HG03159 (cell line): ENCODE data around the gene UQCC2.

Experiments
- ATAC-seq: cut with Tn5 transposase; IDR thresholded peaks from one replicate; pipeline ENCODE4 v1.9.1; 2021; ENCODE audit warnings: mild to moderate bottlenecking, moderate library complexity; ENCODE audit not compliant: unreplicated experiment

Gene UQCC2

DNA sequence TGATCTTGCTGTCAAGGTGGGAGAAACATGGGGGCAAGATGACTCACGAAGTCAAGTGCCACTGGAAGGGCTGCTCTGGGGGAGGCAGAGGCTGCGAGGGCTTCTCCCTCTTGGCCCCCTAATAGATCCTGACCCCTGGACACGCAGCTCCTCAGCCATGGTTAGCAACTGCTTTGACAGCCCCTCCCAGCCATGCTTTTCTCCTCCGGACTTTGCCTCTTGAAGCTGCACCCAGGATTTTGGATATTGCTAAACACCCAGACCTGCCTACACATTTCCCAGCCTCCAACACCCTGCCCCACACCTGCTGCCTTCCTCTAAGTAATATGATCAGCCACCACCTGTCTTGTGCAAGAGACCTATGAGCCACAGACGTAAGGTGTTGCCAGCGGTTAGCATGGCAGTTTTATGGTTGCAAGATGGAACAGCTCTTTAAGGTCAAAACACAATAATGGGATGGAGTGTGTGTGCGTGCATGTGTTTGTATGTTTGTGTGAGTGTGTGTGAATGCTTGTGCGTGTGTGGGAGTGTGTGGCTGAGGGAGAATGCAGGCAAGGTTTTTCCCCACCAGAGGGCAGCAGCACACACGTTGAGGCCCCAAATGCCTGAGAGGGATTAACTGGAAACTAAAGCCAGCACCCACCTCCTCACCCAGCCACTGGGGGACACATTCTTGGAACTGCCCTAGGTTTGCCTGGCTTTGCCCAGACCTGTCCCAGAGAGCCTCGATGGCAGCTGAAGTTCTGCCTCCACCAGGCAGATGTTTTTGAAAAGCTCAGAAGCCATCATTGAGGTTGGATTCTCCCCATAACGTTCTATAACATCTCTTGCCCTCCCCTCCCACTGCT, 32.7 kb upstream of the UQCC2 start:
- no peak for ATAC-seq

- ATAC-seq = no peak
These were observed 31.3 kb upstream of the UQCC2 start for GRCh38 chr6:33742837-33743236.

GRCh38 chr6:33742092-33742491, 30.6 kb upstream of the UQCC2 start:
- no peak for ATAC-seq

GRCh38 chr6:33740794-33741193, 29.3 kb upstream of the UQCC2 start:
- no peak for ATAC-seq

- ATAC-seq = no peak
These were observed 28.7 kb upstream of the UQCC2 start for GRCh38 chr6:33740204-33740608.

DNA sequence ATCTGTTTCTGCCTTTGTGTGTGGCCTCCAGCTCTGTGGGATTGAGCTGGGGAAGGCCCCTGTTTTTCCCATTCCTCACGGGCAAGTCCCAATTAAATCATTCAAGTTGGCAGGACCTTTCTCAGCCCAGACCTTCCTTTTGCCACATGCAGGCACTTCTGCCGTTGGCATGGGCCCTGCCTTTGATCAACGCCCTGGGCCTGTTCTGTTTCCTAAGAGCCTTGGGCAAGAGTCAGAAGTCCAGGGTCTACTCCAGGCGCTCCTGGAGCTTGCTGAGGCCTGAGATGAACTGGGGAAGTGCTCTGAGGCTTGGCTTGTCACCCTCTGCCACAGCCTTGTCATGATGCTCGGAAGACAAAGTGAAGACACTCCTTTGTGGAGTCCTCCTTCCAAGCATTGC, 28.1 kb upstream of the UQCC2 start:
- ATAC-seq = no peak

- ATAC-seq = no peak
These were observed 27.4 kb upstream of the UQCC2 start for GRCh38 chr6:33738879-33739278.

DNA sequence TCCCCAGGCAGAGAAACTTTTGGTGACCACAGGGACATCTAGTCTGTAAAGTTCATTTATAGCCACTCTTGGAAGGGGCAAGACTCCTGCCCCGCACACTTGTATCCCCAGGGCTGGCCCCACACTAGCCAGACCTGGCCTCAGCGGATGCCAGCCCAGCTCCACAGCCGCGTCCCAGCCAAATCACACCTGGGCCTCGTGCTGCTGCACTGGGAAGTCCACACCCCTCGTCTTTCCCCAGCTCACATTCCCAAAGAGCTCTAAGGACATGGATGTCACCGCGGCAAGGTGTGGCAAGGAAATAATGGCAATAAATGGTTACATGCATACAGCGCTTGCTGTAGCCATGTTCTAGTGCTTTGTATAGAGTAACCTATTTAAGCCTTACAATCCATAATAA, 26.7 kb upstream of the UQCC2 start:
- ATAC-seq = no peak

DNA sequence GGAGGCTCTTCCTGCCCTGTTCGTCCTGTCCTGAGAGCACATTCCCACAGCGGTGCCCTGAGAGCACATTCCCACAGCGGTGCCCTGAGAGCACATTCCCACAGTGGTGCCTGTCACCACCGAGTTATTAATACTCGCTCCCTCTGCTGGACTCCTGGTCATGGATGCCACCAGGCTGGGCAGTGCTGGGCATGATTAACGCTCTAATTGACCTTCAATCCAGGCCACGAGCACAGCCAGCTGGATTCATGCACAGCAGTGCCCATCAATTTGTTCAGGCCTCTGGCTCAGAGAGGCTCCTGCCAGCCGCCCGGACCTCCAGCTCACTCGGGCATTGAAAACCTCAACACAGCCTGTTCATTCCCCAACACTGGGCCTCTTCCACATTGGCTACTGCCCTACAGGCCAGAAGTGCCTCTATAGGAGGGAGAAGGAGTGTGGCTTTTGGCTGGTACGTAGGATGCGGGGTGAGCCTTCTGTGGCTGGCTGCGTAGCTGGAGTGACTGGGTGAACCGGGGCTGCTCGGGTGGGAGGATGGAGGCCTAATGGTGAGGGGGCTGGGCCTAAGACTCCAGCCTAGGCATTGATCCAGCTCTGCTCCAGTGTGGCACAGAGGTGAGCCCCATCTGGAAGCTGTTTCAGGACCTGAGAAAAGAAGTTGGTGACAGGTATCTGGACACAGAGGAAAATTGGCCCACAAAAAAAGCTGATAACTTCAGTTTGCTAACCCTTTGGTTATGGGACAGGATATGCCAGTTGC, 25.9 kb upstream of the UQCC2 start:
- ATAC-seq = no peak

GRCh38 chr6:33735216-33735615, 23.7 kb upstream of the UQCC2 start:
- no peak for ATAC-seq

GRCh38 chr6:33733709-33734007, 22.2 kb upstream of the UQCC2 start:
- ATAC-seq = no peak

DNA sequence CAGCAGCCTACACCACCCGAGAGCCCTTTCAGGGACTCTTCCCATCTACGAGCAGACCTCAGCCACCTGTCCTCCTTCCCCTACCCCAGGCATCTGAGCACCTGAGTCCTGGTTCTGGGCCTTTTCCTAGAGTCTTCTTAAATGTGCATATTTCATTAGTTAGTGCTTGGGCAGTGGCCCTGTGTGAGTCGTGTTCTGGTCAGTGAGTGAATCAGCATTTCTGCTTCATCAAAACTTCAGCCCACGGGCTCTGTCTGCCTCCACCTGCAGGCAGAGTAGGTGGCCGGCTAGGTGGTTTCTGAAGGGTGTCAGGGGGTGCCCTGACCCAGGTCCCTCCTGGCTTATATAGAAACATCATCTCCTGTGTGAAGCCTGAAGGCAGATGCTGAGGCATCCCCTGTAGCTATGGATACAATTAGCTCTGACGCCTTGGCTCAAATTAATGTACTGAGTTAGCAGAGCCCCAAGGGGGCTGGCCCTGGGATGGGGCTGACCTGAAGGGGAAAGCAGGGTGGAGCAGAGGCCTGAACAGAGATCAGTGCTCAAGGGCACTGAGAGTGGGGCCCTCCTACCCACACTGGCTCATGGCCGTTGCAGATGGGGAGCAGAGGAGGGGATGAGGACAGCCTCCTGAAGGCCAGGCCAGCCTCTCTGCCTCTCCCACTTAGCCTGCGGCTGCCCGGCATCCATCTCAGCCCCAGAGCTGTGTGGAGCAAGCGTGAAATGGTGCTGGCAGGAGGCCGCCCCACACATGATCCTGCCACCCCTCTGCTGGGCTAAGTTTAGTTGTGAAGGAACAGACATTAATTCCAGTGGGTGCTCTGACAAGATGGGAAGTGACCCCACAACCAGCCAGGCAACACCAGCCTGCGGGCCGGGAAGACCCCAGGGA, 21.6 kb upstream of the UQCC2 start:
- ATAC-seq = no peak

GRCh38 chr6:33732385-33732784, 20.9 kb upstream of the UQCC2 start:
- no peak for ATAC-seq

DNA sequence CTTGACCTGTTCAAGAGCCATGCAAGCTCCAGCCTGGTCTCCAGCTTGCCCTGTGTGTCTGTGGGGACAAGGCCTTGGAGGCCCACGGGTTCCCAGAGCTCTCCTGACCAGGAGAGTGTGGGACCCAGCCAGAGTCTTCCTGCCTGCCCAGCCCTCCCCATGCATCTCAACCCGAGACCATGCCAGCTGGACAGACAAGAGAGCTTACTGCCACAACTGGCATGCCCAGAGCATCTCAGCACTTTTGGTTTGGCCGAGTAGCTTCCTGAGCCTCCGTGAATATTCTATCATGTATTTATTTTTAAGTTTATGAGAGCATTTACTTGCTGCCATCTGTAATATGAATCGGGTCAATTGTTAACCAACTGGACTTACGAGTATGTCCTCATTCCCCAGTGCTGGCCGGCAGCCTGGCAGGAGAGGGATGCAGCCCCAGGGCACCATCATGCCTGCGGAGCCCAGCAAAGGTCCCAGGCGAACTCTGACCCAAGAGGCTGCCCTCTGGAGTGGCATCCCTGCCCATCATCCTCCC, 20.3 kb upstream of the UQCC2 start:
- ATAC-seq = no peak

- no peak for ATAC-seq
These were observed 19.5 kb upstream of the UQCC2 start for GRCh38 chr6:33731035-33731434.

DNA sequence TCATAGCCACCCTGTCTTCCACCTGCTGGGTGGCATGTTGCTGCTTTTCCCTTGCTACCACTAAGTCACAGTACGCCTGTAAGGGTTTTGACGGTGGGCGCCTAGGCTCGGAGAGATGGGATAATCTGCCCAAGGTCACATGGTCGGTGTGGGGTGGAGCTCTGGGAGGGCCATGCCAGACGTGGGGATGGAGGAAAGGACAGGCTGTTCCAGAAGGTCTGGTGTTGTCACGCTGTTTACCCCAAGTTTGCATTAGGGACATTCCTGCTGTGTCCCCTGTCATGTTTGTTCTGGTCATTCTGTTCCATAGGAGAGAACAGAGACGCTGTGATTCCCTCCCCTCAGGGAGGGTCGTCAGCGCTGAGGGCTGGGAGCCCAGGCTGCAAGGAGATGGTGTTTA, 19.1 kb upstream of the UQCC2 start:
- no peak for ATAC-seq

DNA sequence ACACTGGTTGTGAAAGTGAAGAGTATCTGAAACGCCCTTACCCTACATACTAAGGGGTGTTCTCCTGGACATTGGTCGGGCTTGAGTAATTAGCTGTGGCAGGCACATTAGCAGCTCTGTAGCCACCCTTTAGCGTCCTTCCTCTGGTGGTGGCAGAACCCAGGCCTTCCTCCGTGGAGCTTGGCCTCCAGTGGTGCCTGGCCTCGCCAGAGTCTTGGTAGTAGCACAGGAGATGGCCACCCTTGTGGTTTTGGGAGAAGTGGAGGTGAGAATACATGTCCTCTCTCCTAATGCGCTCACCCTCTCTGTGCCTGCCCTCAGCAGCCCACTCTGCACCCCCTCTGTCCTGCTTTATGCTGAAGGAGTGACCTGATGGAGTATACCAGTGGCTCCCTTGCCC, 17.6 kb upstream of the UQCC2 start:
- no peak for ATAC-seq

- no peak for ATAC-seq
These were observed 16.9 kb upstream of the UQCC2 start for GRCh38 chr6:33728438-33728837.

DNA sequence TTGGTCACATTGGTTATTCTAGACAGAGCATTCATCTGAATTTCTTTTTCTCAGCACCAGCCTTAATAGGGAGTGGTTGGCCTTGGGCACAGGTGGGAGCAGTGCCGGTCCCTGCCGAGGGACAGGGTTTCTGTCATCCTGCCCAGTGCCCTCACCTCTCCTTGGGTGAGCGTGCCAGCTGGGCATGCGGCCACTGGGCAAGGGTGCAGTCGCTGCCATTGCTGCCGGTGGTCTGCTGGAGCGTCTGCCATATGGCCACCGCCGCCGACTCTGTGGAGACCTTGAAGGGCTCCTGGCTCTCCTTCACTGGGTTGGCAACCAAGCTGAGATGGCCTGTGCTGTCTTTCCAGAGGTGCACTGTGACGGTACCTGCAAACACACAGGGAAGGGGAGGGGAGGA, 16.4 kb upstream of the UQCC2 start:
- no peak for ATAC-seq

DNA sequence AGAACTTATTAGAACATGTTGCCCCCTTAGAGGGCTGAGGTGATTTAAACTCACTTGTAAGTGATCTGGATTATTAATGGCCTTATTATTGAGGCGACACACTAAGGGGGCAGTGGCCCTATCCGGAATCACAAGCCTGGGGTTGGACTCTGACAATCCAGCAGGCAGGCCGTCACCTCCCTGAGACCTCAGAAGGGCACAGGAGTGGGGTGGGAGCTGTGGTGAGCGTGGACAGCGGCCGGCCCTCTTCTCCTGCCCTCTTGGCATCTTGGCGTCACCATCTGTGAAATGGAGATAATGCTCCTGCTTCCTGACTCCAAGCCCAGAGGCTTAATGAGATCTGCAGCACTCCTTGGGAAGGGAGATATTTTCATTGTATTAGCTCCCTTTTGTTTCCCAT, 15.6 kb upstream of the UQCC2 start:
- no peak for ATAC-seq

DNA sequence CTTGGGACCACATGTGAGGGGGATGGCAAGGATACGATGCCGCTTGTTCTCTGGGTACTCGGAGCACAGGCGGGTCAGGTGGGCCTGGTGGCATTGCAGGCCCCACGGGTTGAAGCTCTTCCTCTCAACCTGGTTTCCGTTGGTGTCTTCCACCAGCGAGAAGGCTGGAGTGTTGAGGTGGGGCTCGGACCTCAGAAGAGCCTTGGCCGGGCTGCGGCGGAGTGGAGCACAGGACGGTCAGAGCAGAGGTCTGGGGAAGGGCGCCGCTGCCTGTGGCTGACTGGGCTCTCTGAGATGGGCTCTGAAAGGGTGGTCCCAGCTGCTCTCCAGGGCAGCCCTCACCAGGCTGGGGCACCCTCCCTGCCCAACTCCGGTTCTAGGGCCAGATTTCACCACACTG, 15.2 kb upstream of the UQCC2 start:
- no peak for ATAC-seq
